ENCODE measurements around the gene RPS6KA2.
A peak's percentile ranks its signal among the peaks of the same experiment; 100 is the strongest.

The RPS6KA2 gene

DNA sequence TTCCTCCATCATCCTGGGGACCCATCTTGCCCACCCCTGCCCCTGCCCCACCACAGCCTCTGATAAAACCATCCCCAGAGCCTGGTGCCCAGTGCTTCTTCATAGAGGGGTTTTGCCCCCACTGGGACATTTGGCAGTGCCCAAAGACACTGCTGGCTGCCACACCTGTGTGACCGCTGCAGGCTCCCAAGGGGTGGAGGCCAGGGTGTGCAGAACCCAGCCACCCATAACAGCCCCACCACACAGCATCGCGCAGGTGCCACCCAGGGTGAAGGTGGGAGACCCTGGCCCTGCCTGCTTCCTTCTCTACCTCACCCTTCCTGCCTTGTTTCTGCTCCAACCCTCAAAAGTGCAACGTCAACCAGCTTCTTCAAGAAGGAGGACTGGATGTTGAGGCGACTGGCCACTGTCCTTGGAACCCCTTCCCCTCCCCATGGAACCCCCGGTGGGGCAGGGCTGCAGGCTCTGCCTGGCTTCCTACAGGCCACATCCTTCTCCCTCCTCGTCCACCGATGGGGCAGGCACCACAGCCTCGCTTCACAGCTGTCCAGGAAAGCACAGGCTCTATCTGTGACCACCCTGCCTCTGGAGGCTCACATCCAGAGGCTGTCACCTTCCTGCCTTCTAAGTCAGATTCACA is 165.1 kb downstream of the RPS6KA2 start:
- no peak for DNase-seq (ENCODE audit: extremely low read depth, insufficient read length)
- TF ChIP-seq, protein P1, sequence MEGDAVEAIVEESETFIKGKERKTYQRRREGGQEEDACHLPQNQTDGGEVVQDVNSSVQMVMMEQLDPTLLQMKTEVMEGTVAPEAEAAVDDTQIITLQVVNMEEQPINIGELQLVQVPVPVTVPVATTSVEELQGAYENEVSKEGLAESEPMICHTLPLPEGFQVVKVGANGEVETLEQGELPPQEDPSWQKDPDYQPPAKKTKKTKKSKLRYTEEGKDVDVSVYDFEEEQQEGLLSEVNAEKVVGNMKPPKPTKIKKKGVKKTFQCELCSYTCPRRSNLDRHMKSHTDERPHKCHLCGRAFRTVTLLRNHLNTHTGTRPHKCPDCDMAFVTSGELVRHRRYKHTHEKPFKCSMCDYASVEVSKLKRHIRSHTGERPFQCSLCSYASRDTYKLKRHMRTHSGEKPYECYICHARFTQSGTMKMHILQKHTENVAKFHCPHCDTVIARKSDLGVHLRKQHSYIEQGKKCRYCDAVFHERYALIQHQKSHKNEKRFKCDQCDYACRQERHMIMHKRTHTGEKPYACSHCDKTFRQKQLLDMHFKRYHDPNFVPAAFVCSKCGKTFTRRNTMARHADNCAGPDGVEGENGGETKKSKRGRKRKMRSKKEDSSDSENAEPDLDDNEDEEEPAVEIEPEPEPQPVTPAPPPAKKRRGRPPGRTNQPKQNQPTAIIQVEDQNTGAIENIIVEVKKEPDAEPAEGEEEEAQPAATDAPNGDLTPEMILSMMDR (IDR thresholded peaks at IDR 0.05; ENCODE audit: insufficient read depth, low read length, poor library complexity, severe bottlenecking) = no peak
- H3K36me3 ChIP-seq (ENCODE audit: control insufficient read depth, insufficient read depth, low read length) = no peaks in the 10 kb centered on the region
- no peaks in the 10 kb centered on the region; the same call in 1 of the 2 replicates for H3K27me3 ChIP-seq (replicated peaks; ENCODE audit: control insufficient read depth, insufficient read depth, low read length)
- no peak overlapping the region for H3K4me3 ChIP-seq (replicated peaks; ENCODE audit: low read depth, low read length)

DNA sequence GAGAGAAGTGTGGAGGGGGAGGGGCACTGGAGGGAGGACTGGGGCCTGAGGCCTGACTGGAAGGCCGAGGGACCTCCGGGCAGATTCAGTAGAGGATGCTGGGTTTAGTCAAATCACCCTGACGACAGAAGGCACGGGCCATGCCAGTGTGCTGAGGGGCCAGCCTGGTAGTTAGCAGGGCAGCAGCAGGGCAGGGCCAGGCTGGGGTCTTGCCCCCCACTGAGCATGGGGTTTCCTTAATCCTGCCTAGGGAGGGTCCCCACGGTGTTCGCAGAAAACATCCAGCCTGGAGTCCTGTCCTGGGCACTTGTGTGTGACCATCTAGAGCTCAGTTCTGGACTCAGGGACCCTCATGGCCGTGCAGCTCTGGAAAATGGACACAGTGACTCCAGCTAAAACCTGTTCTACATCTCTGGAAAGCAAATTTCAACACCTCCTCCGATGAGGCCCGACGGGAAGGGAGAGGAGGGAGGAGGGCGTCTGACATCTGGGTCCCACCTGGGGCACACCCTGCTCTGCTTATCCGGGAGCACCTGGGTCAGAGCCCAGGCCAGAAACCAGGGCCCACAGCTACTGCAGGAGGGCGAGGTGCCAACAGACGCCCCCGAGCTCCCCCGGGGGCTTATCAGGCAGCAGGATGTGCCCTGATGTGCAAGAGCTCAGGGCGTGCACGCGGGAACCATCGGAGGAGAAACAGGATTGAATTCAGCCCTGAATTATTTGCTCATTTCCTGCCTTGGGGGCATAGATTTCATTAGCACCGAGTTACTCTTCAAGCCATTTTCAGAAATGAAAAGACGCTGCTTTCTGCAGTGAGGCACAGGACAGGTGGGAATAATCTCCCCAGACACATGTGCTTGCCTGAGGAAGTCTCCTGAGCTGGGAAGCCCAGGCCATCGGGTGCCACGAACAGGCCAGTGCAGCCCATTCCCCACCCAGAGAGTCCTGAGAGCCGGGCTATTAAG is 166.3 kb downstream of the RPS6KA2 start:
- DNase-seq (ENCODE audit: extremely low read depth, insufficient read length) = no peak
- TF ChIP-seq, protein P1 (IDR thresholded peaks at IDR 0.05; ENCODE audit: insufficient read depth, low read length, poor library complexity, severe bottlenecking) = no peak
- H3K27me3 ChIP-seq (replicated peaks; ENCODE audit: control insufficient read depth, insufficient read depth, low read length) = no peaks in the 10 kb centered on the region
- no peak overlapping the region for H3K4me3 ChIP-seq (replicated peaks; ENCODE audit: low read depth, low read length)
- no peaks in the 10 kb centered on the region for H3K36me3 ChIP-seq (ENCODE audit: control insufficient read depth, insufficient read depth, low read length)

DNA sequence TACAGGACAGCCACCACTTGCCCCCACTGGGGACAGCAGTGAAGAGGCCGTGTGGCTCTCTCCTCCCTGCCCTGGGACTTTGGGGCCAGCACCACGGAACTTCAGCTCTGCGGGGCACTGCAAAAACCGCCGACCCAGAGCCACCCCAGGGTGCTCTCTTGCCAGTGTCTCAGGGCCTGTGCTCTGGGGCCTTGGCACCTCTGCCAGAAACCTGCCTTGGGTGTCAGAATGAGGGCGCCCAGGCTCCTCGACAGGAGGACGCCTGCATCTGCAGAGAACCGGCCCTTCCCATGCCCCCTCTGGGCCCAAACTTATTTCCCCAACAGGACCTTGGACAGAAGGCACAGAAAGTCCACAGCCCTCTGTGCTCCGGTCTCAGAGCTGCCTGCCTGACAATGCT is 167.1 kb downstream of the RPS6KA2 start:
- H3K36me3 ChIP-seq (ENCODE audit: control insufficient read depth, insufficient read depth, low read length) = no peaks in the 10 kb centered on the region
- TF ChIP-seq, protein P1 (IDR thresholded peaks at IDR 0.05; ENCODE audit: insufficient read depth, low read length, poor library complexity, severe bottlenecking) = no peak
- DNase-seq (ENCODE audit: extremely low read depth, insufficient read length) = no peak
- H3K27me3 ChIP-seq (replicated peaks; ENCODE audit: control insufficient read depth, insufficient read depth, low read length) = no peaks in the 10 kb centered on the region
- H3K4me3 ChIP-seq (replicated peaks; ENCODE audit: low read depth, low read length) = no peak overlapping the region

DNA sequence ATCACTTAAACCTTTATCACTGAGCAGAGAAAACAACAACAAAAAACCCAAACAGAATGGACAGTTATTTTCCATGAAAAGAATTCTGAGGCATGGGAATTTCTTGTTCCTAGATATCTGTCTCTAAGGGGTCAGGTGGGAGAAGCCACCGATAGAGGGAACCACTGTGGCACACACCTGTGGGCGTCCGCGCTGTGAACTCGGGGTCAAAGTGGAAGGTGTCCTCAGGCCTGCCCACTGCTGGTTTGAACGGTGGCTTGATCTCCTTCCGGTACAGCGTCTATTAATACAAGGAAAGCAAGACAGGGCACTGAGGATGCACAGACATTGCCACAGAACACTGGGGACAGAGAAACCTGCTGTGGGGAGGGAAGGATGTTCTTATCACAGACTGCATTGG is 167.8 kb downstream of the RPS6KA2 start:
- DNase-seq (ENCODE audit: extremely low read depth, insufficient read length) = no peak

DNA sequence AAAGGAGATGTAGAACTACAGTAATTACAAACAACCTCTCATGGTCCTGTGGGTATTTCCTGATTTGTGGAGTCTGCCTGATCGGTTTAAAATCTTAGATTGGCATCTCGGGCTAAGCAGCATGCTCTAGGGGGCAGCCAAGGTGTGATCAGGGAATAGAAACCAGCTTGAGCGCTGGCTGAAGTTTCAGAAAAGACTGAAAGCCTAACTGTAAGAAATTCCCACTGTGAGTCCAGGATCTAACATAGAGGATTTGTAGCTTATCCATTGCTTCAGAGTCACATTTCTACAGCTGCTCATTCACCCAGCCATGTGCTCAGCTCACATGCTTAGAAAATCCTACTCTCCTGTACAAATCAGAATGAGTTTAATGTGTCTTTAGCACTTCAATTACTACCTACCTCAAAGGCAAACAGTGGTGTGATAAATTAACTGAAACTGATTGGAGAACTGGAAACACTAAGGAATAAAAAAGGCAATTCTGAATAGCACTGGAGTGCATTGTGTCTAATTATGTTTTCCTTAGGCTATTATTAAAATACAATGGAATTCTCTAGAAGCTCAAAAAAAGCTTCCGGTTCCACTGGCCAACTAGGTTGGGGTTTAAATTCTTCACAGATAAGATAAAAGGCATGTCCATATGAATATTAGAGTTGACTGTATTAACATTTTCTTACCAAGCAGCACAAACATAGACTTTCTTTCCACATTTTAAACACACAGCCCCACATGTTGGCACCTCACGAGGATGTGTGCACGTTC is 170.5 kb downstream of the RPS6KA2 start:
- TF ChIP-seq, protein P1 (IDR thresholded peaks at IDR 0.05; ENCODE audit: insufficient read depth, low read length, poor library complexity, severe bottlenecking) = peak; percentile 55
- Histone ChIP-seq H3K36me3 (ENCODE audit: control insufficient read depth, insufficient read depth, low read length) (no peaks in the 10 kb centered on the region), H3K4me3 (replicated peaks; ENCODE audit: low read depth, low read length) (no peak overlapping the region), H3K27me3 (replicated peaks; ENCODE audit: control insufficient read depth, insufficient read depth, low read length) (no peaks in the 10 kb centered on the region)
- no peak for DNase-seq (ENCODE audit: extremely low read depth, insufficient read length)

More for the DNA sequence above, 167.8 kb downstream of the RPS6KA2 start:
- H3K4me3 ChIP-seq (replicated peaks; ENCODE audit: low read depth, low read length) = no peak overlapping the region
- H3K36me3 ChIP-seq (ENCODE audit: control insufficient read depth, insufficient read depth, low read length) = no peaks in the 10 kb centered on the region
- TF ChIP-seq, protein P1 (IDR thresholded peaks at IDR 0.05; ENCODE audit: insufficient read depth, low read length, poor library complexity, severe bottlenecking) = no peak
- no peaks in the 10 kb centered on the region for H3K27me3 ChIP-seq (replicated peaks; ENCODE audit: control insufficient read depth, insufficient read depth, low read length)
